Hindlimb muscle (tissue), 1 donor: ENCODE data around the gene LGALS14. TPM values are rescaled to one million over a fixed set of nuclear protein-coding genes. Genes with fewer than 3 reads are reported as not detected.
"Not testable (repeated sequence)": the region's sequence is repeated elsewhere in the genome, so short reads cannot be mapped to it uniquely, and the experiment has no call there.

Experiments
- DNase-seq: peaks from one replicate; pipeline ENCODE4 v3.0.0-alpha.2; 2013
- polyA plus RNA-seq: library from polyadenylated mRNA; unstranded; fragments of 120-200 nt; gene quantifications from one replicate; pipeline ENCODE4 v1.2.1, GENCODE V29; 2013; ENCODE audit not compliant: insufficient read length

Gene LGALS14
- polyA plus RNA-seq, 1 donor: not detected

DNA sequence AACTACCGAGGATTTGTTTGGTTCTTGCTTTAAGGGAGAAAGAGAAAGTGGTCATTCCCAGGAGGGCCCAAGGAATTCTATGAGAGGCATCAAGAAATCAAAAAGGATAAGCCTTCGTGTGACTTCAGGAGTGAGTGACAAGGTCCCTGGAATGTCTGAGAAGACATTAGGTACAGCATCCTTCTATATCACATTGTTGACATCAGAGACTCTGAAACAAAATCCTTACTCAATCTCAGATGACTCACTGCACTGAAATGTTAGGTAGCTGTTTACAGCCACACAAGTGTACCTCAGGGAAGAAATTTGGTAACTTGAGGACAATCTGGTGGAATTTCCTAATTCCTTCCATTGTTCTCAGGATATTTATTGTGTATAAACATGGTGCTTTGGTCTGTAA is 7.9 kb upstream of the LGALS14 start:
- DNase-seq: no peak

DNA sequence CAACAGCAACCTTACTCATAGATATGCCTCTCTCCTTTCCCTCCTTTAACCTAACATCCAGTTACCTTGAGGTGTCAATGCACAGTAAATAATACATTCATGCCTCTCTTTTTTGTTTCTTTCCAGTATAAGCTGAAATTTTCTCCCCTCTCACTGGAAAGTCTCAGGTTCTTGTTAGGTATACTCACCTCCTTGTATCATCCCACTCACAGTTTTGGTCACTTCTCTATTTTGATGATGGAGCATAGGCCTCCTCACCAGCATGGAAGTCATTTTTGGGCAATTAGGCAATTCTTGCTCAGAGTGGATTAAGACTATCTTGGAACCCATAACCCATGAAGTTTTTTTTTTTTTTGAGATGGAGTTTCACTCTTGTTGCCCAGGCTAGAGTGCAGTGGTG is 5.7 kb upstream of the LGALS14 start:
- DNase-seq: no peak

DNA sequence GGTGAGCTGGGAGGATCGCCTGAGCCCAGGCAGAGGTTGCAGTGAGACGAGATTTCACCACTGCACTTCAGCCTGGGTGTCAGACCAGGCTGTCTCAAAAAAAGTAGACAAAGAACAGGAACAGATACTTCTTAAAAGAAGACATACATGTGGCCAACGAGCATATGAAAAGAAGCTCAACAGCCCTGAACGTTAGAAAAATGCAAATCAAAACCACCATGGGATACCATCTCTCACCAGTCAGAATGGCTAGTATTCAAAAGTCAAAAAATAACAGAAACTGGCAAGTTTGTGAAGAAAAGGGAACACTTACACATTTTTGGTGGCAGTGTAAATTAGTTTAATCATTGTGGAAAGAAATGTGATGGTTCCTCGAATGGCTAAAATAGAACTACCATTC is 3.0 kb upstream of the LGALS14 start:
- no peak for DNase-seq

DNA sequence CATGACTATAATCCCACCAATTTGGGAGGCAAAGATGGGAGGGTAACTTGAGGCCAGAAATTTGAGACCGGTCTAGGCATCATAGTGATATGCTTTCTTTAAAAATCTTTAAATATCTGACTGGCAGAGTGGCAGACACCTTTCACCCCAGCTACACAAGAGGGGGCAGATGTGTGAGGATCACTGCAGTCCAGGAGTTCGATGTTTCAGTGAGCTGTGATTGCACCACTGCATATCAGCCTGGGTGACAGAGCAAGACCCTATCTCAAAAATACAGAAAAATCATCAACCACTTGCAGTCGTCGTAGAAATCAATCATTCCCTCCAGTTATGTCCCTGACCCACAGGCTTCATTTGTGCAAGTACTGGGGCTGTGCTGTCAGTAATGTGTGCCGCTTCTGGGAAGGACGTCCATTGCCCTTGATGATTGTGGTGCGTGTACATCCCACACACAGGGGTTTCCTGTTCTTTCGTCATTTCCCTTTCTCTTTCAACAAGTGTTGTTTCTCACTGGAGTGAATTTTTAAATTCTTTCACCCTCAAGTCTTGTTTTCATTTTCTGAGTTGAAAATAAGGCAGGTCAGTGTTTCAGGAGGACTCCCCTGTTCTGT is 1.4 kb downstream of the LGALS14 start:
- no peak for DNase-seq

DNA sequence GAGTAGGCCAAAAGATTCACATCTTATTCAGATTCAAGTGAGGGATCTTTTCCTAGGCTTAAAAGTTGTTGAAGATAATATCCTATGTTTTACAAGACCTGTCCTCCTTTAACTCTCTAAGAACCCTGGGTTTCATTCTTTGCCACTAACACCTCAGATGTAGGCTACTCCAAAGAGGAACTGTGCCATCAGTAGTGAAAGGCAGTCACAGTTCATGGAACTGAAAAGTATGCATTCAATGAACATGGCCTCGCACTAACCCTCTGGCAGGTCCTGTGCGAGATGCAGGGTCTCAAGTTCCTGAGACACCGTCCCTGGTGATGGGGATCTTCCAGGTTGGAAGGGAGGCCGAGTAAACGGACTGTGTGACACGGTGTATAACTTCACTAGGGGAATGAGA is 4.3 kb downstream of the LGALS14 start:
- no peak for DNase-seq

DNA sequence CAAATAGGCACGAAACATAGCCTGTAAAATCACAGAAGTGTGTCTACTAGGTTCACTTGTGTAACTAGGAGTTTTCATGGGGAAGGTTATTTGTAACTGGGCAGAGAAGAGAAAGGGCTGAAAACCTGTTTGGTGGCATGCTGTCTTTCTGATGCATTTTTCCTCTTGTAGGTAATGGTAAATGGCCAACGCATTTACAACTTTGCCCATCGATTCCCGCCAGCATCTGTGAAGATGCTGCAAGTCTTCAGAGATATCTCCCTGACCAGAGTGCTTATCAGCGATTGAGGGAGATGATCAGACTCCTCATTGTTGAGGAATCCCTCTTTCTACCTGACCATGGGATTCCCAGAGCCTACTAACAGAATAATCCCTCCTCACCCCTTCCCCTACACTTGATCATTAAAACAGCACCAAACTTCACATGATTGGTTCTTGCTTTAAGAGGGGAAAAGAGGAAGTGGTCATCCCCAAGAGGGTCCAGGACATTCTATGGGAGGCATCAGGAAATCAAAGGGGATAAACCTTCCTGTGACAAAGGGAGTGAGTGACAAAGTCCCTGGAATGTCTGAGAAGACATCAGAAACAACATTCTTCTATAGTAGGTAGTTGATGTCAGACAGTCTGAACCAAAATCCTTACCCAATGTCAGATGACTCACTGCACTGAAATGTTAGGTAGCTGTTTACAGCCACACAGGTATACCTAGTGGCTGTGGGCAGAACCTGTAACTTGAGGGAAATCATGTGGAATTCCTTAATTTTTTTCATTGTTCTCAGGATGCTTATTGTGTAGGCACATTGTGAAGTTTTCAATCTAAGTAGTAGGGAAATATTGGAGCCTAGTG is 5.0 kb downstream of the LGALS14 start:
- no peak for DNase-seq

DNA sequence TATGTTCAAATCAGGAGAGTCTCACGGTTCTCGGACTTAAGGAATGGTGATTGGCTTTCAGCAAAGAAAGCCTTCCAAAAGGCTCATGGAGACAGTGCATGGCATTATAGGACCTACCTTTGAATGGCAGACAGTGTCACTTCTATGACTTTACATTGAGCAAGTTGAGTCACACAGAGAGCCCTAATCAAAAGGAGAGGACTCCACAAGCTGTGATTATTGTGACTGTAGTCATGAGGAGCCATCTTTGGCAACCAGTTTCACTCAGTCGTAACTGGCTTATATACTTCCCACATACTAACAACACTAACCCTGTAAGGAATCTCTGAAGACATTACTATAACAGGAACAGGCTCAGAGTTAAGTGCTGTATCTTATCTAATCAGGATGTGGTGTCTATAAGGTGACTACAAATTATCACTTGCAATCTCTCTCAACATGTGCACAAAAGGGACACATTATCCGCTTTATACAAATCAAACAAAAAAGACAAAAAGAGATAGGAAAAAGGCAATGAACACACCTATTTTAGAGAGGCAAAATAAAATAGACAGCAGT is 6.1 kb downstream of the LGALS14 start:
- no peak for DNase-seq

DNA sequence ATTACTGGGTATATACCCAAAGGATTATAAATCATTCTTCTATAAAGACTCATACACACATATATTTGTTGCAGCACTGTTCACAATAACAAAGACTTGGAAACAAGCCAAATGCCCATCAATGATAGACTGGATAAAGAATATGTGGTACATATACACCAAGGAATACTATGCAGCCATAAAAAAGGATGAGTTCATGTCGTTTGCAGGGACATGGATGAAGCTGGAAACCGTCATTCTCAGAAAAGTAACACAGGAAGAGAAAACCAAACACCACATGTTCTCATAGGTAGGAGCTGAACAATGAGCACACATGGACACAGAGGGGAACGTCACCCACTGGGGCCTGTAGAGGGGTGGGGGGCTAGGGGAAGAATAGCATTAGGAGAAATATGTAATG is 15.9 kb downstream of the LGALS14 start:
- not testable (repeated sequence) for DNase-seq

DNA sequence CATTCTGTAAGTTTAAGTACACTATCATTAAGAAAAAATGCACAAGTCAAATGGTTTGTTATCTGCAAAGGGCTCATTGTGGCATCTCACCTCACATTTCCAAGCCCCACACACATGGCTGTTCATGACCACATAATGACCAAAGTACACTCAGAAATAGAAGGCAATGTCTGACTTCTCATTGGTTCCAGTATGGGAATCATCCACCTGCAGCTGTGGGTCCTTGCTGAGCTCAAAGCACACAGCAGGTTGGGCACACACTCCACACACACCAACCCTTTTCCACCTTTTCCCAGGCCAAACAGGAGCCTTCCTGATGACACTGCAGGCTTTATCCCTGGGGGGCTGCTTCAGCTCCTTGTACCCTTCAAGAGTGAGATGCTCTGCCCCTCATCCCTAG is 21.7 kb downstream of the LGALS14 start:
- no peak for DNase-seq

DNA sequence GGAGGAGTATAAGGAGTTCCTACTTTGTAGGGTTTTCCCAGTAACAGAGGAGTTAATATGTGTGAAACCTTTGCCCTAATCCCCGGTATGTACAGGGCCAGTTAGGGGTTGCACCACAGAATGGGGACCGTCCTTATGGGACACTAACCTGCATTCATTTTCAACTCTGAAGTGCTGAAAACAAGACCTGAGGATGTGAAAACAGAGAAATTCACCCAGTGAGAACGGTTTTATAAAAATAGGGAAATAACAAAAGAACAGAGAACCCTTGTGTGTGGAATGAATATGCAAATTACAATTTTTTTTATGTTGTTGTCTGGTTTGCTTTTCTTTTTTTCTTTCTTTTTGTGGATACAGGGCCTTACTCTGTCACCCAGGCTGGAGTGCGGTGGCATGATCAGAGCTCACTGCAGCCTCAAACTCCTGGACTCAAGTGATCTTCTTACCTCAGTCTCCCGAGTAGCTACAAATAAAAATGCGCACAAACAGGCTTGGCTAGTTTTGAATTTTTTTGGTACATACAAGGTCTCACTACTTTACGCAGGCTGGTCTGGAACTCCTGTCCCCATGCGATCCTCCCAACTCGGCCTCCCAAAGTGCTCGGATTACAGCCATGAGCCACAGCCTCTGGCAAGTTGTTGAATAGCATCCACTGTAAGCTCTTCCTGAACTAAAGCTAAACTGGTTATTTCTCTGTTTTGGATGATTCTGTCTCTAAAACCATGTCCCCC is 23.0 kb downstream of the LGALS14 start:
- no peak for DNase-seq

DNA sequence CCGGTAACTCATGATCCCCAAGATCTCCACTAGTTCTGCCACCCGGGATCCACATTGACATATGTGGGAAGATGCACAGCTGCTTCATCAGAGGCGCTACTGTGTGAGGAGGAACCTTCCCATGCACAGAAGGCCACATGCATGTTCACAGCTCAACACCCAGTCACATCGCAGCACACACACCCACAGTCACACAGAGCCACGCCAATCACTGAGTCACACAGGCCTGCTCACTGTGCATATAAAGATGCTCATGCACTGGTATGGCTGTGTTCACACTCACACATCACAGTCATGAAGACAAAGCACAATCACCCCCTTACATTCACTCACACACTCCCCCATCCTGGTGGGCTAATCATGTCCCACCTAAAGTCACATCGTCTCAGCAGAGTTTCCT is 23.8 kb downstream of the LGALS14 start:
- DNase-seq: no peak

DNA sequence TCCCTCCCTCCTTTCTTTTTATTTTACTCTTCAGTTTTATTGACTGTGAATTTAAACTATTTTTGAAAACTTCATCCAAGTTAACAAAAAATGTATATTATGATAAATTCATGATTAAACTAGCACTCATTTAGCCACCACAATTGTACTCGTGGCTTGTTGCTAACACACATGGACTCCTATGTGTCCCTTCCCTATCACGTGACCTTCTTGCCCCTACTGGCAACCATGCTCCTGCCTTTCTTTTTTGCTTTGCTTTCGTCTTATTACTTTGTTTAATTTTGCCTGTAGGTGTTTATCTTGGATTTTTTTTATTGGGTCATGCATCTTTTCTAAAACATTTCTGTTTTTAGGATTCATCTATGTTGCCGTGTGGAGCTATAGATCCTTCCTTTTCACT is 25.3 kb downstream of the LGALS14 start:
- DNase-seq: no peak

DNA sequence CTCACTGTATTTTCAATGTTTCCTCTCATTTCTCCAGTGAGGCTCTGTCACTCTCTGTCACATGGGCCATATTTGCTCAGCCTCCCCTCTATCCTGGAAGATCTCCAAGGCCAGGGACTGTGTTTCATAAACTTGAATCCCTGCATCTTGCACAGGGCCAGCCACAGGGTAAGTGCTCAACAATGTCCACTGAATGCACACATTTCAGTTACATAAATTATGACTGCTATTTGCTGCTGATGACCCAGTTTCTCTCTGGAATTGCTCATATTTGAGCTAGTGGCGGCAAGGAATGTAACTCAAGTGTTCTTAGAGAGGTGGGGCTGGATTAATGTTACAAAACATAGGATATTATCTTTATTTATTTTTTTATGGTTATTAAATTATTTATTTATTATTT is 27.4 kb downstream of the LGALS14 start:
- no peak for DNase-seq

DNA sequence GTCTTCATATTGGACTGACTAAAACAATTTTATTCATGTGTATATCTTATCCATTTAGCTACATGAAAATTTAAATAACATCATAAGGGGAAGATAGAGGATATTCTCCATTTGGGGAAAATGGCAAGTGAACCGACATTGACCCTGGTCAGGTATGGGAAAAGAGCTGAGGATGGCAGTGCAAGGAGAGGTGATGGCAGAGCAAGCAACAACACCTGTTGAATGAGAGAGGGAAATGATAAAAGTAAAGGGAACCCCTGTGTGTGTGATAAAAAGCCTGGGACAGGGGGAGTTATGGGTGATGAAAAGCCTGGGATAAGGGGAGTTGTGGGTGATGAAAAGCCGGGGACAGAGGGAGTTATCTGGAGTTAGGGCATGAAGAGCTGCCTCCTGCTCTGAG is 29.6 kb downstream of the LGALS14 start:
- DNase-seq: no peak

DNA sequence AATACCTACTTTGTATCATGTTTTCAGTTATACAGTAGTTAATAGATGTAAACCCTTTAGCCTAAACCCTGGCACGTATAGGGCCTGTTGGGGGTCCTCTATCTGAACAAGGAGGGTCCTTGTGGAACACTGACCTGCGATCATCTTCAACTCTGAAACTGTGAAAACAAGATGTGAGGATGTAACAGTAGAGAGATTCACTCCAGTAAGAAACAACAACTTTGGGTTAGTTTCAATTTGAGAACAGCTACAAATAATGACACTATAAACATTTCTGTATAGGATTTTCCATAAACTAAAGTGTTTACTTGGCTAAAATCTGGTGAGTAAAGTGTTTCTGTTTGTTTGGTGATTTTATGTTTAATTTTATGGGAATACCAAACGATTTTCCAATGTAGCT is 31.4 kb downstream of the LGALS14 start:
- DNase-seq: no peak

DNA sequence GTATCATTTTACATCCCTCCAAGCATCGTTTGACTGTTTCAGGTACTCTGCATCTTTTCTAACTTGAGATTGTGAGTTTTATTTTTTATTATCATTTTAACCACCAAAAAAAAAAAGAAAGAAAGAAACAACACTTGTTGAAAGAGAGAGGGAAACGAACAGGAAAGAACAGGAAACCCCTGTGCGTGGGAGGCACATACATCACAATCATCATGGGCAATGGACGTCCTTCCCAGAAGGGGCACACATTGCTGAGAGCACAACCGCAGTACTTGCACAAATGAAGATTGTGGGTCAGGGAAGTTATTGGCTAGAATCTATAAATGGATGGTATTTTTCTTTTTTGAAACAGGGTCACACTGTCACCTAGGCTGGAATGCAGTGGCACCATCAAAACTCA is 31.8 kb downstream of the LGALS14 start:
- DNase-seq: no peak

DNA sequence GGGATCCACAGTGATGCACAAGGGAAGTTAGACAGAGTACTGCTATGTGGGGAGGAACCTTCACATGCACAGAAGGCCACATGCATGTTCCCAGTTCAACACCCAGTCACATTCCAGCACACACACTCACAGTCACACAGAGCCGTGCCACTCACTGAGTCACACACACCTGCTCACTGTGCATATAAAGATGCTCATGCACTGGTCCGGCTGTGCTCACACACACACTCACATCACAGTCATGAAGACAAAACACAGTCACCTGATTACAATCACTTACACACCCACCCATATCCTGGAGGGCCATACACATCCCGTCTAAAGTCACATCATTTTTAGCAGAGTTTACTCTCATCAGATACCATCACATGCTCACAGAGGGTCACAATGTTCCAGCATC is 33.1 kb downstream of the LGALS14 start:
- DNase-seq: no peak

DNA sequence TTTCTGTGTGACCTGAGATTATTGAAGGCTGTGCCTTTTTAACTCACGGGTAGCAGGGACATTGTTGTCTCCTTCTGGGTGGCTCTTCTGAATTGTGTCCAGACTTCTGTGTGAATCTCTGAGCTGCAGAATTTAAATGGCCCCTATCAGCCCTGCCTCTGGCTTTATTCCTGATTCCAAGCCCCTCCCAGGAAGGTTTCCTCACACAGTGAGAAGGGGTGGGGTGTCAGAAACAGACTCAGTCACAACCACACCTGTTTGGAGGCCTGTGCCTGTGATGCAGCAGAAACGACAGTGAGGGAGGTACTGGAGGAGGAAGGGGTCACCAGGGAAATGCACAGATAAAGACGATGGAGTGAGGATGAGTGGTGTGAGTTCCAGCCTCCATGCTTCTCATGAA is 33.6 kb downstream of the LGALS14 start, which contains the start of gene CLC:
TSS of gene CLC (minus strand) at position 139 of the 400 bp plus-strand sequence. CDS start at position 62, 77 bp downstream.
- no peak for DNase-seq

DNA sequence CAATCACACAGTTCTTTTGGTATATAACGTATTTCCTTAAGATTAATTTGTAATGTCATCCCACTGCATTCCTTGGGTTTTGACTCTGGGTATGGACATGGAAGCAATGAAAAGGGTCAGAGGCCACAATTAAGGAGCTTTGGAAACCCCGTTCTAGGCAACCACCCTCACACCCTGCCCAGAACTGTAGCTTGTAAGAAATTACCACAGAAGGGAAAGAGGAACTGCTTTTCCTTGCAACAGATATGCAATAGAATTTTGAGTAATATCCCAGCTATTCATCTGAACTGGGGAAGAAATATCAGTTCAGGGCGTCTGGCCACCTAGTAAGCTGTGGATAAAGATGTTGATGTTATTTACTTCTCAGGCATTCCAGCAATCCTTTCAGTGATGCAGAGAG is 34.5 kb downstream of the LGALS14 start:
- no peak for DNase-seq

DNA sequence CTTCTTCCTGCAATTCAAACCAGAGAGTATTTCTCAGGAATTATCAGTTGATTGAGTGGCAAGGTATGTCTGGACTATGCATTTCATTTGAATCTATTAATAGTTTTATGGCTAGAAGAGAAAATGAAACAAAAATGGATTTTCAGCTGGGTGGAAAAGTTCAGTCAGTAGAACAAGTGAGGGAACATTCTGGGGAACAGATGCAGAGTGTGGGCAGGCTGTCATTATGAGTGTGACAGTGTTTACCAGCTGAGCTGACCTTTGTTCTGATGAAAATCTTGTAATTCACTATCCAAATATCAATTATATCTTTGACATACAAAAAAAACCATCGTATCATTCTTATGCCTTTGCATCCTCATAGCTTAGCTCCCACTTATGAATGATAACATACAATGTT is 36.1 kb downstream of the LGALS14 start:
- DNase-seq: no peak

DNA sequence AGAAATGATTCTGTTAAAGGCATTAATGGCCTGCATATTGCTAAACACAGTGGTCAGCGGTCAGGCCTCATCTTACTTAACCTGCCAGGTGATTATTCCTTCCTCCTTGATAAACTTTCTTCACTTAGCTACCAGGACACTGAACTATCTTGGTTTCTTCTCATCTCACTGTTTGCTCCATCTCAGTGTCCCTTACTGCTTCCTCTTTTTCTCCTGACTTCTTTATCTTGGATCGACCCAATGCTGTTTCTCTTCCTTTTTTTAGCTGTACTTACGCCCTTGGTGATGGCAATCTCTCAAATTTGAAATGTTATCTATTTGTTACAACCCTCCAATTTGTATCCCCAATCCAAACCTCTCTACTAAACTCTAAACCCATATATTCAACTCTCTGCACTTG is 41.4 kb downstream of the LGALS14 start:
- DNase-seq: no peak

DNA sequence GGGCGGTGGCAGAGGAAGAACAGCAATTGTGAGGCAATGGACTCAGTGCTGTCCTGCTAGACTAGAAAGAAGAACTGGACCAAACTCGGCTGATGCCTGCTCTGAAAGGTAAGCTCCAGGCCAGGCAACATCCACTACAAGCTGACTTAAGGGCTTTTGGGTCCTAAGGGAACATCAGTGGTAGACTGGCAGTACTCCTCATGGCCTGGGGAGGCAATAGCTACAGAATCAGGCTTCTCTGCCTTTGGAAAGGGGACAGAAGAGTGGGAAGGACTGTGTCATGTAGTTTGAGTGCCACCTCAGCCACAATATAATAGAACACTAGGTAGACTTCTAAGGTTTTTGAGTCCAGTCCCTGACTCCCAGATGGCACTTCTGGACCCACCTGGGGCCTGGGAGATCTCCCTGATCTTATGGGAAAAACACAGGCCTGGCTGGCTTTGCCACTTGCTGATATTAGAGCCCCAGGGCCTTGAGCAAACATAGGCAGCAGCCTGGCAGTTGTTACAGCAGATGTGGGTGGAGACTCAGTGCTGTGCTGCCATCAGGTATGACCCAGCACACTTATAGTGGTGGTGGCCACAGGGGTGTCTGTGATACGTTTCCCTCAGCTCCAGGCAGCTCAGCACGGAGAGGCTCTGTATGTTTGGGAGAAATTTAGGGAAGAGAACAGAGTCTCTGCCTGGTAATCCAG is 42.7 kb downstream of the LGALS14 start:
- DNase-seq: no peak

DNA sequence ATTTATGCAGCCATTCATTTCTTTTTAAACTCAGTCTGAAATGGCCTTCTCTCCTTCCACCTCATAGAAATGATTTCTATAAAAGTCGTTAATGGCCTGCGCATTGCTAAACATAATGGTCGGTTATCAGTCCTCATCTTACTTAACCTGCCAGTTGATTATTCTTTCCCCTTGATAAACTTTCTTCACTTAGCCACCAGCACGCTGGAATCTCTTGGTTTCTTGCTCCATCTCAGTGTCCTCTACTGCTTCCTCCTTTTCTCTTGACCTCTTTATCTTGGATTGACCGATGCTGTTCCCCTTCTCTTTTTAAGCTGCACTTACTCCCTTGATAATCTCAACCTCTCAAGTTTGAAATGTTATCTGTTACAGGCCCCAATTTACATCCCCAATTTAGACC is 45.7 kb downstream of the LGALS14 start:
- no peak for DNase-seq
